Vagina (tissue), 2 donors: Measurements from ENCODE around the gene CDIP1.

Experiments
- POLR2AphosphoS5 ChIP-seq, 2 donors: sonication (generic); formaldehyde crosslinking; IDR thresholded peaks; one replicate each; pipeline ENCODE4 v1.9.0; 2017; ENCODE audit warnings: antibody characterized with exemption in 2 of 2, mild to moderate bottlenecking in 2 of 2, low read depth in 1 of 2; ENCODE audit not compliant: insufficient read depth in 1 of 2
- TF ChIP-seq, protein P1 (sequence below), 3 experiments: fragments of 450-650 bp in 2 of 3; fragments of 200-600 bp in 1 of 3; sonication (generic) in 1 of 3; IDR thresholded peaks; one replicate each; pipeline ENCODE4 v1.5.1; 2017 to 2019; ENCODE audit warnings: antibody characterized with exemption in 3 of 3, mild to moderate bottlenecking in 2 of 3, moderate library complexity in 2 of 3

DNA sequence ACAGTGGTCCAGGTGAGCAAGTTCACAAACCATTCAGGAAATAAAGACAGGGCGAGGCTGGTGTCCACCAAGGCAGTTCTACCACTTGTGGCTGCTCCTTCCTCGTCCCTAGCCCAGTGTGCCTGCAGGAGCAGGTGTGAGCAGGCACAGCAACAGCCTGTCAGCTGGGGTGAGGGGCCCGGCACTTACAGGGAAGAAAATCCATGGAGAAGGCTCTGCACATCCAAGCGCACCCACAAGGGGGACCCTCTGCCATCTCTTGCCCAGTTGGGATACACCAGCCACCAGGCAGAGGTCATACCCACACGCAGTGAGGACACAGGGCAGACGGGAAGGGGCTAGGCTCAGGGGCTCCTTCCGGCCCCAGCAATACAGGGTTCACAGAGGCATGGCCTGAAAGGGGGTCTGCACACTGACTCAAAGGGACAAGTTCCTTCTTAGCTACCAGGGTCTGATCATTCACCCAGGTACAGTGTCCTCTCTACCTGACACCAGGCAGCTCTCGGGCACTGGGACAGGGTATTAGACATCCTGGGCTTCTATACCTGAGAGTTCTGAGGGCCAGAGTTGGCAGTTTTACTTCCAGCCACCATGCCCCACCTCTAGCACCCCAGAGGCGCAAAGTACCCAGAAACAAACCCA is 27.0 kb downstream of the CDIP1 start:
- TF ChIP-seq, protein P1, sequence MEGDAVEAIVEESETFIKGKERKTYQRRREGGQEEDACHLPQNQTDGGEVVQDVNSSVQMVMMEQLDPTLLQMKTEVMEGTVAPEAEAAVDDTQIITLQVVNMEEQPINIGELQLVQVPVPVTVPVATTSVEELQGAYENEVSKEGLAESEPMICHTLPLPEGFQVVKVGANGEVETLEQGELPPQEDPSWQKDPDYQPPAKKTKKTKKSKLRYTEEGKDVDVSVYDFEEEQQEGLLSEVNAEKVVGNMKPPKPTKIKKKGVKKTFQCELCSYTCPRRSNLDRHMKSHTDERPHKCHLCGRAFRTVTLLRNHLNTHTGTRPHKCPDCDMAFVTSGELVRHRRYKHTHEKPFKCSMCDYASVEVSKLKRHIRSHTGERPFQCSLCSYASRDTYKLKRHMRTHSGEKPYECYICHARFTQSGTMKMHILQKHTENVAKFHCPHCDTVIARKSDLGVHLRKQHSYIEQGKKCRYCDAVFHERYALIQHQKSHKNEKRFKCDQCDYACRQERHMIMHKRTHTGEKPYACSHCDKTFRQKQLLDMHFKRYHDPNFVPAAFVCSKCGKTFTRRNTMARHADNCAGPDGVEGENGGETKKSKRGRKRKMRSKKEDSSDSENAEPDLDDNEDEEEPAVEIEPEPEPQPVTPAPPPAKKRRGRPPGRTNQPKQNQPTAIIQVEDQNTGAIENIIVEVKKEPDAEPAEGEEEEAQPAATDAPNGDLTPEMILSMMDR (IDR thresholded peaks at IDR 0.05), result peak in 1 of 3 experiments; percentile 25
- no peak for TF ChIP-seq POLR2AphosphoS5 (IDR thresholded peaks at IDR 0.05; ENCODE audit: insufficient read depth in 1 of 2, low read depth in 1 of 2)
